HCT116 (cell line): ENCODE results near the gene SSH2. TPM values are rescaled to one million over a fixed set of nuclear protein-coding genes. Genes with fewer than 3 reads are reported as not detected.

Experiments used
- ATAC-seq: fragments of 200-7000 bp; cut with Tn5 transposase; 2 replicates; pipeline ENCODE4 v1.9.1; 2020; ENCODE audit warnings: mild to moderate bottlenecking, moderate library complexity
- BruUV-seq: library from RNA; stranded (reverse); fragments of 400-500 nt; replicated peaks from 2 replicates; lab custom pipeline; 2021; lab: Mats Ljungman, UMichigan
- CTCF ChIA-PET: fragments of 300-600 bp; sonication (Branson Sonifier 250); formaldehyde crosslinking; loops from one replicate; lab custom pipeline; 2021; ENCODE audit warnings: antibody characterized with exemption; lab: Charles Lee
- POLR2A ChIA-PET: fragments of 300-600, 350-600 bp; sonication (Branson Sonifier 250); formaldehyde crosslinking; loops from one replicate; lab custom pipeline; 2021; ENCODE audit warnings: antibody characterized with exemption; lab: Charles Lee
- RAD21 ChIA-PET, 2 experiments: fragments of 300-600 bp; sonication (Branson Sonifier 250); formaldehyde crosslinking; loops; one replicate each; lab custom pipeline; 2023; ENCODE audit warnings: low total read pairs in 2 of 2; ENCODE audit not compliant: uncharacterized antibody in 2 of 2, unreplicated experiment in 2 of 2, low non-redundant PET in 1 of 2; lab: Charles Lee
- DNase-seq: peaks from one replicate; pipeline ENCODE4 v3.0.0-alpha.2; 2010; ENCODE audit warnings: low read depth, low spot score
- H2AFZ ChIP-seq: fragments of 200-600 bp; shearing (Covaris generic), sonication (generic); 2 replicates; pipeline ENCODE4 v1.6.1; 2017; ENCODE audit warnings: low read depth, mixed run types, mixed read lengths, antibody characterized with exemption, low read length; ENCODE audit not compliant: poor library complexity, severe bottlenecking
- H3K27ac ChIP-seq: 2 replicates; pipeline ENCODE4 v1.5.1; 2012; ENCODE audit warnings: low read depth, low read length
- H3K27me3 ChIP-seq: fragments of 200-600 bp; sonication (generic); 2 replicates; pipeline ENCODE4 v1.6.1; 2016; ENCODE audit warnings: mixed run types, low read length, mixed read lengths; ENCODE audit not compliant: insufficient read depth
- H3K36me3 ChIP-seq, 2 experiments: fragments of 200-500 bp in 1 of 2; fragments of 200-600 bp in 1 of 2; sonication (Bioruptor generic) in 1 of 2; sonication (generic) in 1 of 2; 2 replicates each; pipeline versions ENCODE4 v1.5.1 to v1.6.1; 2014 to 2016; ENCODE audit warnings: low read length in 2 of 2, inconsistent platforms in 1 of 2, mixed read lengths in 1 of 2, mixed run types in 1 of 2; ENCODE audit not compliant: insufficient read depth in 2 of 2, control insufficient read depth in 1 of 2
- H3K4me1 ChIP-seq, 2 experiments: fragments of 200-600 bp in 1 of 2; sonication (generic) in 1 of 2; 2 replicates each; pipeline versions ENCODE4 v1.5.1 to v1.6.1; 2012 to 2017; ENCODE audit warnings: low read length in 2 of 2, inconsistent platforms in 1 of 2, mild to moderate bottlenecking in 1 of 2, mixed read lengths in 1 of 2, mixed run types in 1 of 2, moderate library complexity in 1 of 2; ENCODE audit not compliant: insufficient read depth in 2 of 2, control insufficient read depth in 1 of 2
- H3K4me2 ChIP-seq: fragments of 200-600 bp; sonication (generic); 2 replicates; pipeline ENCODE4 v1.6.1; 2017; ENCODE audit warnings: mixed run types, low read length, mixed read lengths
- H3K4me3 ChIP-seq, 2 experiments: fragments of 200-600 bp in 1 of 2; sonication (generic) in 1 of 2; replicated peaks in 1 of 2; 2 replicates each; pipeline ENCODE4 v1.5.1; 2011 to 2016; ENCODE audit warnings: low read length in 2 of 2, control low read depth in 1 of 2, low read depth in 1 of 2, mild to moderate bottlenecking in 1 of 2, mixed read lengths in 1 of 2, mixed run types in 1 of 2
- H3K79me2 ChIP-seq: fragments of 200-600 bp; sonication (generic); 2 replicates; pipeline ENCODE4 v1.6.1; 2017; ENCODE audit warnings: mild to moderate bottlenecking, mixed run types, low read length, moderate library complexity, mixed read lengths; ENCODE audit not compliant: insufficient read depth
- H3K9ac ChIP-seq: fragments of 200-600 bp; sonication (generic); 2 replicates; pipeline ENCODE4 v1.6.1; 2016; ENCODE audit warnings: low read length, mixed read lengths
- H3K9me2 ChIP-seq: fragments of 200-600 bp; sonication (generic), shearing (Covaris generic); 2 replicates; pipeline ENCODE4 v1.6.1; 2017; ENCODE audit warnings: mixed run types, mild to moderate bottlenecking, moderate library complexity; ENCODE audit not compliant: insufficient read depth
- H3K9me3 ChIP-seq, 2 experiments: fragments of 200-500 bp in 1 of 2; fragments of 200-600 bp in 1 of 2; sonication (Bioruptor generic) in 1 of 2; sonication (generic) in 1 of 2; 2 replicates each; pipeline ENCODE4 v1.6.1; 2014 to 2017; ENCODE audit warnings: low read length in 2 of 2, mixed read lengths in 2 of 2, inconsistent platforms in 1 of 2, low read depth in 1 of 2, mild to moderate bottlenecking in 1 of 2, mixed run types in 1 of 2, moderate library complexity in 1 of 2; ENCODE audit not compliant: control insufficient read depth in 1 of 2, insufficient read depth in 1 of 2
- H4K20me1 ChIP-seq: fragments of 200-600 bp; sonication (generic), shearing (Covaris generic); 2 replicates; pipeline ENCODE4 v1.6.1; 2017; ENCODE audit warnings: mixed run types, mild to moderate bottlenecking, moderate library complexity; ENCODE audit not compliant: insufficient read depth
- ATF3 ChIP-seq: IDR thresholded peaks from 2 replicates; pipeline ENCODE4 v1.6.1; 2012
- CBX3 ChIP-seq: IDR thresholded peaks from 2 replicates; pipeline ENCODE4 v1.6.1; 2012; ENCODE audit warnings: low read depth
- CEBPB ChIP-seq: IDR thresholded peaks from 2 replicates; pipeline ENCODE4 v1.6.1; 2012; ENCODE audit warnings: low read depth
- CTCF ChIP-seq, 3 experiments: fragments of 200-600 bp in 1 of 3; sonication (generic) in 1 of 3; IDR thresholded peaks in 2 of 3; conservative IDR thresholded peaks in 1 of 3; 2 replicates each; pipeline ENCODE4 v1.5.1; 2012 to 2017; ENCODE audit warnings: low read depth in 2 of 3, low read length in 2 of 3, antibody characterized with exemption in 1 of 3, borderline replicate concordance in 1 of 3, control low read depth in 1 of 3, mild to moderate bottlenecking in 1 of 3, mixed read lengths in 1 of 3, mixed run types in 1 of 3, moderate library complexity in 1 of 3; ENCODE audit not compliant: insufficient read depth in 1 of 3
- EGR1 ChIP-seq: IDR thresholded peaks from 2 replicates; pipeline ENCODE4 v1.6.1; 2012; ENCODE audit warnings: low read depth
- EZH2 ChIP-seq: fragments of 200-600 bp; sonication (generic); IDR thresholded peaks from 2 replicates; pipeline ENCODE4 v1.6.1; 2017; ENCODE audit warnings: antibody characterized with exemption, mixed run types
- EZH2phosphoT487 ChIP-seq: fragments of 200-600 bp; IDR thresholded peaks from 2 replicates; pipeline ENCODE4 v1.6.1; 2018; ENCODE audit warnings: antibody characterized with exemption, borderline replicate concordance
- MAX ChIP-seq: IDR thresholded peaks from 2 replicates; pipeline ENCODE4 v1.6.1; 2012
- POLR2A ChIP-seq: IDR thresholded peaks from 2 replicates; pipeline ENCODE4 v1.7.0; 2011; ENCODE audit warnings: borderline replicate concordance; ENCODE audit not compliant: insufficient read depth, insufficient read length; ENCODE audit errors: extremely low read depth
- POLR2AphosphoS5 ChIP-seq: IDR thresholded peaks from 2 replicates; pipeline ENCODE4 v1.6.1; 2011; ENCODE audit warnings: mild to moderate bottlenecking, low read depth, low read length, moderate library complexity
- SRF ChIP-seq: IDR thresholded peaks from 2 replicates; pipeline ENCODE4 v1.6.1; 2012; ENCODE audit warnings: low read depth
- ZFX ChIP-seq: fragments of 450-650 bp; IDR thresholded peaks from 2 replicates; pipeline ENCODE4 v1.6.1; 2017
- ZNF274 ChIP-seq: fragments of 200-500 bp; sonication (Bioruptor generic); IDR thresholded peaks from 2 replicates; pipeline ENCODE4 v1.6.1; 2014; ENCODE audit warnings: mild to moderate bottlenecking, low read depth, low read length, inconsistent platforms
- intact Hi-C: fragments of 100-400 bp; cut with micrococcal nuclease; formaldehyde crosslinking; loops from 2 replicates; pipeline ENCODE4 v1.10.0; 2022
- total RNA-seq: library from RNA; stranded (reverse); gene quantifications from one replicate; pipeline ENCODE4 v1.2.1, GENCODE V29; 2021; ENCODE audit not compliant: unreplicated experiment

SSH2 gene
- total RNA-seq, 1 experiment from 2014 or later, result 17.0 TPM

- Histone ChIP-seq H3K9me3 (no peaks in the 10 kb centered on the region), H3K9me2 (no peaks in the 10 kb centered on the region; the same call in 1 of the 2 replicates), H3K4me3 (no peak overlapping the region), H2AFZ (no peak overlapping the region), H3K4me1 (no peaks in the 10 kb centered on the region), H3K4me2 (no peak overlapping the region), H3K9ac (no peak overlapping the region), H3K27ac (no peak overlapping the region), H3K79me2 (no peaks in the 10 kb centered on the region), H3K36me3 (no peaks in the 10 kb centered on the region), H4K20me1 (no peaks in the 10 kb centered on the region), H3K27me3 (no peaks in the 10 kb centered on the region)
- no TSS peak for BruUV-seq
- intact Hi-C loops, result no loop called here
- DNase-seq, result no peak
- TF ChIP-seq ZFX (no peak), EZH2 (no peak), SRF (no peak), CBX3 (no peak), EGR1 (no peak), MAX (no peak), ZNF274 (no peak), EZH2phosphoT487 (no peak), CEBPB (no peak), CTCF (IDR thresholded peaks at IDR 0.05 in 2 of 3, conservative IDR thresholded peaks at IDR 0.05 in 1 of 3; ENCODE audit: borderline replicate concordance in 1 of 3, insufficient read depth in 1 of 3, low read depth in 2 of 3, low read length in 2 of 3) (no peak), POLR2AphosphoS5 (no peak), ATF3 (no peak), POLR2A (no peak)
- ChIA-PET POLR2A (no interaction called here), RAD21 (no interaction called here), CTCF (interaction anchor here (1.4 kb wide), 1 partner anchor 8 kb away, joined by 5 read pairs; no protein-coding TSS in a partner anchor)
- no peak for ATAC-seq
Measured at GRCh38 chr17:29771546-29771945, 158.5 kb downstream of the SSH2 start.
